ENCODE data around the gene MPG. TPM values are rescaled to one million over a fixed set of nuclear protein-coding genes. Genes with fewer than 3 reads are reported as not detected.

The MPG gene
- polyA plus RNA-seq, 1 of the 3 experiments (the other 2 are of a cell fraction) = 98.3 TPM

DNA sequence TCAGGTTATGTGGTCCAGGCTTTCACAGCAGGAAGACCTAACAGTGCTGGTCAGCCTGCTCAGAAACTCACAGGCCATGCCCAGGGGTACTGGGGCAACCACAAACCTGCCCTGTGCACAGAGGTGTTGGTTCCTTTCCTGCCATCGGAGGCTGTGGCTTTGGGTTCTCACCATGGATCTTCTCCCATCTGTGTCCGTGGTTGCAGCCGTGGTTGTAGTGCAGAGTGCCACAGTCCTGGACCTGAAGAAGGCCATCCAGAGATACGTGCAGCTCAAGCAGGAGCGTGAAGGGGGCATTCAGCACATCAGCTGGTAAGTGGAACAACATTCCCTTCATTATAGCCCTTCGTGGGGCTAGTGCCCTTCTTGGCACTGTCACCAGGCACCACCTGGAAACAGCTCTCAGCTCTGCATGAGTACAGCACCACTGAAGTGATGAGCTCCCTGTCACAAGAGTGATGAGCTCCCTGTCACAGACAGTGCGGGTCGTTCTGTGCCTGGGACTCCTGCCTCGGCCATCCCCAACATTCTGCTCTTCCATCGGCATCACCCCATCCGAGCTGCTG is 22.4 kb upstream of the MPG start:
- DNase-seq = no peak
- no peak overlapping the region for H3K9ac ChIP-seq
- no peaks in the 10 kb centered on the region for H3K9me2 ChIP-seq
- CTCF ChIA-PET = interaction anchor here (3.0 to 21.2 kb wide), 2 partner anchors 10 to 39 kb away, joined by 30 to 793 read pairs; no protein-coding TSS in a partner anchor
- no peak for TF ChIP-seq RXRA (IDR thresholded peaks at IDR 0.05; ENCODE audit: borderline replicate concordance, low read depth)
- TF ChIP-seq TEAD4 (IDR thresholded peaks at IDR 0.05; ENCODE audit: borderline replicate concordance, insufficient read depth) = no peak
- TF ChIP-seq JUND (IDR thresholded peaks at IDR 0.05) = no peak
- TF ChIP-seq, protein P1, sequence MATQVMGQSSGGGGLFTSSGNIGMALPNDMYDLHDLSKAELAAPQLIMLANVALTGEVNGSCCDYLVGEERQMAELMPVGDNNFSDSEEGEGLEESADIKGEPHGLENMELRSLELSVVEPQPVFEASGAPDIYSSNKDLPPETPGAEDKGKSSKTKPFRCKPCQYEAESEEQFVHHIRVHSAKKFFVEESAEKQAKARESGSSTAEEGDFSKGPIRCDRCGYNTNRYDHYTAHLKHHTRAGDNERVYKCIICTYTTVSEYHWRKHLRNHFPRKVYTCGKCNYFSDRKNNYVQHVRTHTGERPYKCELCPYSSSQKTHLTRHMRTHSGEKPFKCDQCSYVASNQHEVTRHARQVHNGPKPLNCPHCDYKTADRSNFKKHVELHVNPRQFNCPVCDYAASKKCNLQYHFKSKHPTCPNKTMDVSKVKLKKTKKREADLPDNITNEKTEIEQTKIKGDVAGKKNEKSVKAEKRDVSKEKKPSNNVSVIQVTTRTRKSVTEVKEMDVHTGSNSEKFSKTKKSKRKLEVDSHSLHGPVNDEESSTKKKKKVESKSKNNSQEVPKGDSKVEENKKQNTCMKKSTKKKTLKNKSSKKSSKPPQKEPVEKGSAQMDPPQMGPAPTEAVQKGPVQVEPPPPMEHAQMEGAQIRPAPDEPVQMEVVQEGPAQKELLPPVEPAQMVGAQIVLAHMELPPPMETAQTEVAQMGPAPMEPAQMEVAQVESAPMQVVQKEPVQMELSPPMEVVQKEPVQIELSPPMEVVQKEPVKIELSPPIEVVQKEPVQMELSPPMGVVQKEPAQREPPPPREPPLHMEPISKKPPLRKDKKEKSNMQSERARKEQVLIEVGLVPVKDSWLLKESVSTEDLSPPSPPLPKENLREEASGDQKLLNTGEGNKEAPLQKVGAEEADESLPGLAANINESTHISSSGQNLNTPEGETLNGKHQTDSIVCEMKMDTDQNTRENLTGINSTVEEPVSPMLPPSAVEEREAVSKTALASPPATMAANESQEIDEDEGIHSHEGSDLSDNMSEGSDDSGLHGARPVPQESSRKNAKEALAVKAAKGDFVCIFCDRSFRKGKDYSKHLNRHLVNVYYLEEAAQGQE (IDR thresholded peaks at IDR 0.05; ENCODE audit: low read depth, low read length) = no peak
- no peak for TF ChIP-seq NRF1 (IDR thresholded peaks at IDR 0.05; ENCODE audit: low read depth, low read length)
- TF ChIP-seq MEF2A (IDR thresholded peaks at IDR 0.05; ENCODE audit: borderline replicate concordance, low read depth) = no peak
- no peak for TF ChIP-seq RFX5 (IDR thresholded peaks at IDR 0.05; ENCODE audit: low read length)
- TF ChIP-seq, protein P2, sequence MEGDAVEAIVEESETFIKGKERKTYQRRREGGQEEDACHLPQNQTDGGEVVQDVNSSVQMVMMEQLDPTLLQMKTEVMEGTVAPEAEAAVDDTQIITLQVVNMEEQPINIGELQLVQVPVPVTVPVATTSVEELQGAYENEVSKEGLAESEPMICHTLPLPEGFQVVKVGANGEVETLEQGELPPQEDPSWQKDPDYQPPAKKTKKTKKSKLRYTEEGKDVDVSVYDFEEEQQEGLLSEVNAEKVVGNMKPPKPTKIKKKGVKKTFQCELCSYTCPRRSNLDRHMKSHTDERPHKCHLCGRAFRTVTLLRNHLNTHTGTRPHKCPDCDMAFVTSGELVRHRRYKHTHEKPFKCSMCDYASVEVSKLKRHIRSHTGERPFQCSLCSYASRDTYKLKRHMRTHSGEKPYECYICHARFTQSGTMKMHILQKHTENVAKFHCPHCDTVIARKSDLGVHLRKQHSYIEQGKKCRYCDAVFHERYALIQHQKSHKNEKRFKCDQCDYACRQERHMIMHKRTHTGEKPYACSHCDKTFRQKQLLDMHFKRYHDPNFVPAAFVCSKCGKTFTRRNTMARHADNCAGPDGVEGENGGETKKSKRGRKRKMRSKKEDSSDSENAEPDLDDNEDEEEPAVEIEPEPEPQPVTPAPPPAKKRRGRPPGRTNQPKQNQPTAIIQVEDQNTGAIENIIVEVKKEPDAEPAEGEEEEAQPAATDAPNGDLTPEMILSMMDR (IDR thresholded peaks at IDR 0.05) = no peak
- no peak for TF ChIP-seq TAF1 (IDR thresholded peaks at IDR 0.05; ENCODE audit: borderline replicate concordance, low read depth, low read length)
- TF ChIP-seq, protein P3, sequence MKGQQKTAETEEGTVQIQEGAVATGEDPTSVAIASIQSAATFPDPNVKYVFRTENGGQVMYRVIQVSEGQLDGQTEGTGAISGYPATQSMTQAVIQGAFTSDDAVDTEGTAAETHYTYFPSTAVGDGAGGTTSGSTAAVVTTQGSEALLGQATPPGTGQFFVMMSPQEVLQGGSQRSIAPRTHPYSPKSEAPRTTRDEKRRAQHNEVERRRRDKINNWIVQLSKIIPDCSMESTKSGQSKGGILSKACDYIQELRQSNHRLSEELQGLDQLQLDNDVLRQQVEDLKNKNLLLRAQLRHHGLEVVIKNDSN (IDR thresholded peaks at IDR 0.05; ENCODE audit: borderline replicate concordance, low read depth) = no peak
- no peak for TF ChIP-seq EP300 (IDR thresholded peaks at IDR 0.05; ENCODE audit: borderline replicate concordance in 1 of 2, low read depth in 1 of 2, low read length in 1 of 2)
- TF ChIP-seq TCF12 (IDR thresholded peaks at IDR 0.05) = no peak
- TF ChIP-seq, protein P4, sequence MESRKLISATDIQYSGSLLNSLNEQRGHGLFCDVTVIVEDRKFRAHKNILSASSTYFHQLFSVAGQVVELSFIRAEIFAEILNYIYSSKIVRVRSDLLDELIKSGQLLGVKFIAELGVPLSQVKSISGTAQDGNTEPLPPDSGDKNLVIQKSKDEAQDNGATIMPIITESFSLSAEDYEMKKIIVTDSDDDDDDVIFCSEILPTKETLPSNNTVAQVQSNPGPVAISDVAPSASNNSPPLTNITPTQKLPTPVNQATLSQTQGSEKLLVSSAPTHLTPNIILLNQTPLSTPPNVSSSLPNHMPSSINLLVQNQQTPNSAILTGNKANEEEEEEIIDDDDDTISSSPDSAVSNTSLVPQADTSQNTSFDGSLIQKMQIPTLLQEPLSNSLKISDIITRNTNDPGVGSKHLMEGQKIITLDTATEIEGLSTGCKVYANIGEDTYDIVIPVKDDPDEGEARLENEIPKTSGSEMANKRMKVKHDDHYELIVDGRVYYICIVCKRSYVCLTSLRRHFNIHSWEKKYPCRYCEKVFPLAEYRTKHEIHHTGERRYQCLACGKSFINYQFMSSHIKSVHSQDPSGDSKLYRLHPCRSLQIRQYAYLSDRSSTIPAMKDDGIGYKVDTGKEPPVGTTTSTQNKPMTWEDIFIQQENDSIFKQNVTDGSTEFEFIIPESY (IDR thresholded peaks at IDR 0.05; ENCODE audit: borderline replicate concordance, low read depth) = no peak
- TF ChIP-seq FOXJ3 (CRISPR knock-in tag; IDR thresholded peaks at IDR 0.05) = no peak
- TF ChIP-seq, protein P5, sequence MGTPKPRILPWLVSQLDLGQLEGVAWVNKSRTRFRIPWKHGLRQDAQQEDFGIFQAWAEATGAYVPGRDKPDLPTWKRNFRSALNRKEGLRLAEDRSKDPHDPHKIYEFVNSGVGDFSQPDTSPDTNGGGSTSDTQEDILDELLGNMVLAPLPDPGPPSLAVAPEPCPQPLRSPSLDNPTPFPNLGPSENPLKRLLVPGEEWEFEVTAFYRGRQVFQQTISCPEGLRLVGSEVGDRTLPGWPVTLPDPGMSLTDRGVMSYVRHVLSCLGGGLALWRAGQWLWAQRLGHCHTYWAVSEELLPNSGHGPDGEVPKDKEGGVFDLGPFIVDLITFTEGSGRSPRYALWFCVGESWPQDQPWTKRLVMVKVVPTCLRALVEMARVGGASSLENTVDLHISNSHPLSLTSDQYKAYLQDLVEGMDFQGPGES (IDR thresholded peaks at IDR 0.05; ENCODE audit: low read depth, low read length) = no peak
- no peaks in the 10 kb centered on the region for H3K9me3 ChIP-seq
- H3K4me2 ChIP-seq = no peak overlapping the region
- peaks cover 8% of the 10 kb centered on the region for H3F3A ChIP-seq (replicated peaks; ENCODE audit: insufficient read depth)
- no peak overlapping the region for H2AFZ ChIP-seq (ENCODE audit: low read depth)
- H3K79me2 ChIP-seq (ENCODE audit: insufficient read depth) = peaks cover 33% of the 10 kb centered on the region
- H3K27ac ChIP-seq (ENCODE audit: low read depth in 2 of 2, low read length in 1 of 2) = no peak overlapping the region
- peaks cover 3 to 9% of the 10 kb centered on the region in 2 experiments; a peak in 1 of 4 replicates for H3K4me1 ChIP-seq (ENCODE audit: control insufficient read depth in 1 of 2, insufficient read depth in 2 of 2, low read depth in 1 of 2, low read length in 1 of 2)
- POLR2A ChIA-PET = no interaction called here
- peaks cover 8 to 53% of the 10 kb centered on the region in 2 experiments for H3K36me3 ChIP-seq (replicated peaks in 1 of 2; ENCODE audit: control insufficient read depth in 1 of 2, insufficient read depth in 2 of 2, low read length in 1 of 2)
- no peaks in the 10 kb centered on the region for H4K20me1 ChIP-seq (ENCODE audit: insufficient read depth)
- H3K27me3 ChIP-seq (ENCODE audit: insufficient read depth) = no peaks in the 10 kb centered on the region
- WGBS (ENCODE audit: low lambda C conversion rate) = 98% methylated on average over 9 of the region's 11 CpGs
- no peak overlapping the region for H3K4me3 ChIP-seq (ENCODE audit: low read depth in 2 of 2, low read length in 1 of 2)
